Measurements from ENCODE around the gene SPATA31E1. TPM values are rescaled to one million over a fixed set of nuclear protein-coding genes. Genes with fewer than 3 reads are reported as not detected.

The SPATA31E1 gene
- total and polyA plus RNA-seq, 9 of the 15 experiments (the other 6 are each of a cell fraction or from before 2014, with no cell fraction given): not detected

DNA sequence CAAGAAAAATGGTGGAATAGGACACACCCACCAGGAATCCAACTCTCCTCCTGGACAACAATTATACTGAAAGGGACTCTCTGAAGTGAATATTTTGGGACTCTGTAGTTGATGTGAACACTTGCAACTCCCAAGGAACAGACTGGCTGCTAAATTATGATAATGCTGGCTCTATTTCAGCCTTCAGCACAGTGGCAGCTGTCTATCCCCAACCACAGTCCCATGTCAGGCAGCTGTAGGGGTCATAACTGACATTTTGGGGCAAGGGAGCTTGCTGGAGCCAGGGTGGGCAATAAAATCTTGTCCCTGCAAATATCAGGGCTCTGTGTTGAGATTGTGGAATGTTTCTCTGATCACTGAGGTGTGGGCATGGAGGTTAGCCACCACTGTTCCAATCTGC is 14.2 kb downstream of the SPATA31E1 start (continued):
- TF ChIP-seq, protein P1, sequence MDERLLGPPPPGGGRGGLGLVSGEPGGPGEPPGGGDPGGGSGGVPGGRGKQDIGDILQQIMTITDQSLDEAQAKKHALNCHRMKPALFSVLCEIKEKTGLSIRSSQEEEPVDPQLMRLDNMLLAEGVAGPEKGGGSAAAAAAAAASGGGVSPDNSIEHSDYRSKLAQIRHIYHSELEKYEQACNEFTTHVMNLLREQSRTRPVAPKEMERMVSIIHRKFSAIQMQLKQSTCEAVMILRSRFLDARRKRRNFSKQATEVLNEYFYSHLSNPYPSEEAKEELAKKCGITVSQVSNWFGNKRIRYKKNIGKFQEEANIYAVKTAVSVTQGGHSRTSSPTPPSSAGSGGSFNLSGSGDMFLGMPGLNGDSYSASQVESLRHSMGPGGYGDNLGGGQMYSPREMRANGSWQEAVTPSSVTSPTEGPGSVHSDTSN (CRISPR knock-in tag; IDR thresholded peaks at IDR 0.05; ENCODE audit: low read depth): no peak
- TF ChIP-seq, protein P1 (tag; conservative IDR thresholded peaks at IDR 0.05; ENCODE audit: low read depth): no peak

DNA sequence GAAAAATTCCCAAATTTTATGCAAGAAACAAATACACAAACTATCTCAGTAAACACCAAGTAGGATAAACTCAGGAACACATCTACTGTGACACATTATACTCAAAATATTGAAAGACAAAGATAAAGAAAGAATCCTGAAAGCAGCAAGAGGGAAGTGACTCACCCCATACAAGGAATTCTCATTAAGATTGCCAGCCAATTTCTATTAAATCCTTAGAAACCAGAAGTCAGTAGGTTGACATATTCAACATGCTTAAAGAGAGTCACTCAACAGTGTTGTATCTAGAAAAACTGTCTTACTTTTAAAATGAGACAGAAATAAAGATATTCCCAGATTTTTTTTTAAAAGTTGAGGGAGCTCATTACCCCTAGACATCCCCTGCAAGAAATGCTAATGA is 15.5 kb downstream of the SPATA31E1 start:
- Histone ChIP-seq H3K36me3 (ENCODE audit: control insufficient read depth, insufficient read depth, low read length) (no peaks in the 10 kb centered on the region), H3K4me3 (no peak overlapping the region)
- no TSS peak for BruUV-seq (replicated peaks)
- TF ChIP-seq ETV5 (CRISPR knock-in tag; IDR thresholded peaks at IDR 0.05; ENCODE audit: low read depth) (no peak), KDM5B (IDR thresholded peaks at IDR 0.05; ENCODE audit: insufficient replicate concordance, low read depth, low read length) (no peak), PRPF4 (IDR thresholded peaks at IDR 0.05; ENCODE audit: insufficient read depth, low read depth, low read length, poor library complexity, severe bottlenecking) (no peak), SAFB2 (IDR thresholded peaks at IDR 0.05; ENCODE audit: borderline replicate concordance, low read depth, low read length, severe bottlenecking) (no peak), RCOR1 (IDR thresholded peaks at IDR 0.05; ENCODE audit: borderline replicate concordance in 1 of 2, low read depth in 2 of 2, low read length in 2 of 2) (no peak), HLTF (IDR thresholded peaks at IDR 0.05) (no peak), FOXJ3 (CRISPR knock-in tag; IDR thresholded peaks at IDR 0.05) (no peak), YBX1 (IDR thresholded peaks at IDR 0.05) (no peak), TCF7 (IDR thresholded peaks at IDR 0.05; ENCODE audit: borderline replicate concordance) (no peak)
- TF ChIP-seq, protein P2, sequence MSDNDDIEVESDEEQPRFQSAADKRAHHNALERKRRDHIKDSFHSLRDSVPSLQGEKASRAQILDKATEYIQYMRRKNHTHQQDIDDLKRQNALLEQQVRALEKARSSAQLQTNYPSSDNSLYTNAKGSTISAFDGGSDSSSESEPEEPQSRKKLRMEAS (CRISPR knock-in tag; IDR thresholded peaks at IDR 0.05): no peak
- TF ChIP-seq, protein P3, sequence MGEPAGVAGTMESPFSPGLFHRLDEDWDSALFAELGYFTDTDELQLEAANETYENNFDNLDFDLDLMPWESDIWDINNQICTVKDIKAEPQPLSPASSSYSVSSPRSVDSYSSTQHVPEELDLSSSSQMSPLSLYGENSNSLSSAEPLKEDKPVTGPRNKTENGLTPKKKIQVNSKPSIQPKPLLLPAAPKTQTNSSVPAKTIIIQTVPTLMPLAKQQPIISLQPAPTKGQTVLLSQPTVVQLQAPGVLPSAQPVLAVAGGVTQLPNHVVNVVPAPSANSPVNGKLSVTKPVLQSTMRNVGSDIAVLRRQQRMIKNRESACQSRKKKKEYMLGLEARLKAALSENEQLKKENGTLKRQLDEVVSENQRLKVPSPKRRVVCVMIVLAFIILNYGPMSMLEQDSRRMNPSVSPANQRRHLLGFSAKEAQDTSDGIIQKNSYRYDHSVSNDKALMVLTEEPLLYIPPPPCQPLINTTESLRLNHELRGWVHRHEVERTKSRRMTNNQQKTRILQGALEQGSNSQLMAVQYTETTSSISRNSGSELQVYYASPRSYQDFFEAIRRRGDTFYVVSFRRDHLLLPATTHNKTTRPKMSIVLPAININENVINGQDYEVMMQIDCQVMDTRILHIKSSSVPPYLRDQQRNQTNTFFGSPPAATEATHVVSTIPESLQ (CRISPR knock-in tag; IDR thresholded peaks at IDR 0.05): no peak
- TF ChIP-seq, protein P4, sequence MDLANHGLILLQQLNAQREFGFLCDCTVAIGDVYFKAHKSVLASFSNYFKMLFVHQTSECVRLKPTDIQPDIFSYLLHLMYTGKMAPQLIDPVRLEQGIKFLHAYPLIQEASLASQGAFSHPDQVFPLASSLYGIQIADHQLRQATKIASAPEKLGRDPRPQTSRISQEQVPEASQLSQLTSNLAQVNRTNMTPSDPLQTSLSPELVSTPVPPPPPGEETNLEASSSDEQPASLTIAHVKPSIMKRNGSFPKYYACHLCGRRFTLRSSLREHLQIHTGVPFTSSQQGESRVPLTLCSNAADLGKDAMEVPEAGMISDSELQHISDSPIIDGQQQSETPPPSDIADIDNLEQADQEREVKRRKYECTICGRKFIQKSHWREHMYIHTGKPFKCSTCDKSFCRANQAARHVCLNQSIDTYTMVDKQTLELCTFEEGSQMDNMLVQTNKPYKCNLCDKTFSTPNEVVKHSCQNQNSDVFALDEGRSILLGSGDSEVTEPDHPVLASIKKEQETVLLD (IDR thresholded peaks at IDR 0.05): no peak

More for the DNA sequence above, 15.5 kb downstream of the SPATA31E1 start:
- Histone ChIP-seq H2AFZ (ENCODE audit: low read depth, low read length) (no peak overlapping the region), H4K20me1 (replicated peaks; ENCODE audit: control insufficient read depth, insufficient read depth, low read length) (no peaks in the 10 kb centered on the region), H3K27ac (ENCODE audit: extremely low read depth, low read depth, low read length) (no peak overlapping the region), H3K9ac (ENCODE audit: insufficient read depth in 1 of 2, low read depth in 2 of 2, low read length in 2 of 2) (no peak overlapping the region), H3K4me1 (replicated peaks in 1 of 2; ENCODE audit: control insufficient read depth in 2 of 2, insufficient read depth in 2 of 2, low read length in 2 of 2) (no peaks in the 10 kb centered on the region), H3K9me3 (replicated peaks; ENCODE audit: control insufficient read depth, insufficient read depth, low read depth, low read length) (no peaks in the 10 kb centered on the region), H3K9me1 (ENCODE audit: control insufficient read depth, insufficient read depth, low read length) (no peaks in the 10 kb centered on the region), H3K27me3 (ENCODE audit: control insufficient read depth in 2 of 2, insufficient read depth in 2 of 2, low read length in 2 of 2) (peaks cover 0 to 4% of the 10 kb centered on the region in 2 experiments; a peak in 1 of 5 replicates), H3K79me2 (ENCODE audit: control insufficient read depth, insufficient read depth, low read length) (no peaks in the 10 kb centered on the region), H3K4me2 (ENCODE audit: insufficient read depth, low read length) (no peak overlapping the region)
- in situ Hi-C loops (cut with MboI): no loop called here
- intact Hi-C loops (cut with micrococcal nuclease): no loop called here
- CTCF ChIA-PET (ENCODE audit: low intra/inter-chr PET ratio): no interaction called here
- FAIRE-seq (no peak), DNase-seq (ENCODE audit: extremely low read depth in 1 of 4, low spot score in 3 of 4) (no peak), ATAC-seq (no peak)
- POLR2A ChIA-PET: no interaction called here

Data from K562 (cell line).